HG03139 (cell line): ENCODE results near the gene SNHG17.
"Not testable (repeated sequence)": the region's sequence is repeated elsewhere in the genome, so short reads cannot be mapped to it uniquely, and the experiment has no call there.

ENCODE experiments used
- ATAC-seq: cut with Tn5 transposase; IDR thresholded peaks from one replicate; pipeline ENCODE4 v1.9.1; 2021; ENCODE audit not compliant: unreplicated experiment

Gene SNHG17

DNA sequence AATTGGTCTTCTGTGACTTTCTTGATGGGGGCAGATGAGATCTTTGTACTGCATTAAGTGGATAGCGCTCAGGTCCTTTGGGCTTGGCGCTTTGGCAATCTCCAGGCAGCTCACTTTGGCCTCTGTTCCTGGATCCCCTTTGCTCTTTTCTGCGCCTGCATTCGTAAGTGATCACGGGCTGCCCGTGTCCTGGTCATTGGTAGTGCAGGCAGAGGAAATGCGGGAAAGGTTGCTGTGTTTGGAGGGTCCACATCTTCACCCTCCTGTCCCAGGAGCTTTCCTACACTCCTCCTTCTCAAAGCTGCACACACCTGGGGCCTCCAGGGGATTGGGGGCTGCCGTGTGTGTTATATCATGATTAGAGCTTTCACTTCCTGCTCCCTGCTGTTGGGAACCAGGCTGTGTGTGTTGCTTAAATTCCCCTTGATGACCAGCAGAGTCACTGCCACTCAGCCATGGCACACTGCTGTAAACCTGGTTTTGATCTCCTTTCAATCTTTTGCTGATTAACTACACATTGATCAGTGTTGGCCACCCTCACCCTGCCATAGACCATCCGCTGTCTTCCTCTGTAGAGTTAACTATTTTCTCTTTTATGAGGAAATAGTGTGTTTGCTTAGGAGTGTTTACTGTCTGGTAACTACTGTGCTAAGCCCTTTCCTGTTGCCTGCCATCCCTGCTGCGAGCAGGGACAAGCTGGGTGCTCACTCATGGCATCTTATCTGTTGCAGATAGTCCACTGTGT, 13.0 kb upstream of the SNHG17 start:
- no peak for ATAC-seq

DNA sequence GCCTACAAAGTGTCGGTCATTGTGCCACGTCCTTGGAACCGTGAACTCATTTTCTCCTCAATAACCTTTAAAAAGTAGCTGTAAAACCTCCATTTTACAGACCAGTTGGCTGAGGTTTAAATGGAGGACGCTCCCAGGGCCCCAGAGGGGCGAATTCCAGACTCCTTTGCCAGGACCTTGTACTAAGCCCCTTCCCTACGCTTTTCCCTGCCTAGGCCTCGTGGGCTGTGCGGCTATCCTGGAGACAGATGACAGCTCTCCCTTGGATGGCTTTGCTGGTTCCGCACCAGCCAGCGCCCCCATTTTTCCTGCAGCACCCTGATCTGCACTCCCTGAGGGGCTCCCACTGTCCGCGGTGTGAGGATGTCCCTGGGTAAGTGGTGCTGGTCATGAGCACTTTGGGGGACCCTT, 12.1 kb upstream of the SNHG17 start:
- no peak for ATAC-seq

DNA sequence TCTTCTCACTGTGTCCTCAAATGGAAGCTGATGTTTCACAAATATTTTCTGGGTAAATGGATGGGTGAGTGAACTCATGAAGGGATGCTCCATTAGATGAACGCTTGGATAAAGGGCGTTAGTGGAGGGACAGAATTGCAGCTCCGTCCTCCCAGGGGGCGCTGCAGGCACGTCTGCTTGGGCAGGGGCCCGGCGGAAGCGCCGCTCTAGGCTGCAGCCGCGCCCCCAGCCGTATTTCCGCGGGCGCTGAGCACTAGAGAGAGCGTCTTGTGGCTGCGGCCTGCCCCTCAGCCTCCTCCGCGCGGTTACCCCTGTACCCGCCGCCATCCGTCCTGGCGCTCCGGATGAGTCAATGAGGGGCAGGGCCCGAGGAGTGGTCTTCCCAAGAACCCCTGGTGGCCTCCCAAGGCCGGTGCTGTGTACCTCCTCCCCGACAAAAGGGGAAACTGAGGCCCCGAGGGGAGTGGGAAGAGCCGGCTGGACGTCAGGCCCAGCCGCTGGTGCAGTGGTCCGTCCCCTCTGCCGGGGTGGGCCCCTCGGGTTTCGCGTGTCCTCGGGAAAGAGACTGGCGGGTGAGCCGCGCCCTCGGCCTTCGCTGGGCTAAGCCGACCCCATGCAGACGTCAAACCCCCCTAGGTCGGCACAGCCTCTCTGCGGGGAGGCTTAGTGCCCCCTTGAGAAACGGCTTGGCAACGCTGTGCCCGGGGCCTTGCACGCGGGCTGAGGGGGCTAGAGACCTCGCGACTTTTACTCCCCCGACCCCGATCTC, 11.5 kb upstream of the SNHG17 start:
- peak; percentile 79 for ATAC-seq

DNA sequence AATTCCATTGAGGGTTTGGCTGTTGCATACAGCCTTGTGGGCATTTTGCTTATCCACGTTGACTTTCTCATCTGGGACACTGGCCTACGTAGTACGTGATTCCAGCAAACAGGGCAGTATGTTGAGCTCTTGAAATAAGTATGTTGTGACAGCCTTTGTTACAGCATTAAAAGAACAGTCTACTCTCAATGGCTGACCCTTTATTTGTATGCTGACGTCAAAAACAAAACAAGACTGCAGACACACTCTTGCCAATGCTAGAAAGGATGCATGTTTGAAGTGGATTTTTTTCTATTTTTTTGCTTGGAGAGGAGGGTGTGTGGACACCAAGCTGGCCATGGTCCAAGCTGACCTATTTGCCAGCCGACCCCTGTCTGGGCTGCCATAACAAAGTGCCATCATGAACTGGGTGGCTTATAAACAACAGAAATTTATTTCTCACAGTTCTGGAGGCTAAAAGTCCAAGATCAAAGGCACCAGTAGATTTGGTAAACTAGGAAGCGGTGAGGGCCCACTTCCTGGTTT, 10.8 kb upstream of the SNHG17 start:
- ATAC-seq: no peak

GRCh38 chr20:38445381-38445796, 10.3 kb upstream of the SNHG17 start:
- no peak for ATAC-seq

DNA sequence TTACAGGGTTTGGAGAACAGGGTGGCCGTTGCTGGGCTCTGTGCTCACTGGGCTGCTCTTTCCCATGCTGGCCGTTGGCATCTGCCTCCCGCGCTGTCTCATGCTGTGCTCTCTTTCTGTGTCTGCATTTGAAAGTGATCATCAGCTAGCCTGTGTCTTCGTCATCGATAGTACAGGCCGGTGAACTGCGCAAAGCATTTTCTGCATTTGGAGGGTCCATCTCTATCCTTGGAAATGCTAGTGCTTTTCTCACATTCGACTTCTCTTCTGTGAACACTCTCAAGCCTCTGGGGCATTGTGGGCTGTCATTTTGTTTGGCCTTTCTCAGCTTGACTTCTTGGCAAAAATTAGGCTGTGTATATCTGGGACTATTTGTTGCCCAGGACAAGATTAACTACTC, 6.8 kb upstream of the SNHG17 start:
- ATAC-seq: no peak

- ATAC-seq: not testable (repeated sequence)
These were observed 6.0 kb upstream of the SNHG17 start for GRCh38 chr20:38441110-38441509.

- ATAC-seq: no peak
These were observed 2.7 kb upstream of the SNHG17 start for GRCh38 chr20:38437796-38438195.

- no peak for ATAC-seq
These were observed 419 bp upstream of the SNHG17 start for GRCh38 chr20:38435555-38435939.

DNA sequence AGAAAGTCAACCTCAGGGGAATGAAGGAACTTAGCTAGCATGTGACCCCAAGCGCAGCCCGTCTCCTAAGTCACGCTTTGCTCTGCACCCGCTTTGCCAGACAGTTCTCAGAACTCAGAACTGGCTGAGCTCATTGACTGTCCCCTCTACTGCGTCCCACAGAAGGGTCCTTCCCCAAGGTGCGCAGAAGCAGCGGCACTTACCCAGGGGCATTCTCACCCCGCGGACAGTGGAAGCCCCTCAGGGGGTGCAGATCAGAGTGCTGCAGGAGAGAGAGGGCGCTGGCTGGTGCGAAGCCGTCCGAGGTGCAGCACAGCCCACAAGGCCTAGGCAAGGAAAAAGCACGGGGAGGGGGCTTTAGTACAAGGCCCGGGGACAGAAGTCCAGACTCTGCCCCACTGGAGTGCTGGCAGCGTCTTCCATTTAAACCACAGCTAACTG, 807 bp downstream of the SNHG17 start:
- no peak for ATAC-seq

- ATAC-seq: no peak
These were observed 1.7 kb downstream of the SNHG17 start for GRCh38 chr20:38433304-38433972.

DNA sequence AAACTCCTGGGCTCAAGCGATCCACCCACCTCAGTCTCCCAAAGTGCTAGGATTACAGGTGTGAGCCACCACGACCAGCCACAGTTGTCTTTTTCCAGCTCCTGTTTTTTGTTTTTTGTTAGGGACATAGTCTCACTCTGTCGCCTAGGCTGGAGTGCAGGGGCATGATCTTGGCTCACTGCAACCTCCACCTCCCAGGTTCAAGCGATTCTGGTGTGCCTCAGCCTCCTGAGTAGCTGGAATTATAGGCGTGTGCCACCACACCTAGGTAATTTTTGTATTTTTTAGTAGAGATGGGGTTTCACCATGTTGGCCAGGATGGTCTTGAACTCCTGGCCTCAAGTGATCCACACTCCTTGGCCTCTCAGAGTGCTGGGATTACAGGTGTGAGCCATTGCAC, 2.3 kb downstream of the SNHG17 start:
- ATAC-seq: not testable (repeated sequence)

DNA sequence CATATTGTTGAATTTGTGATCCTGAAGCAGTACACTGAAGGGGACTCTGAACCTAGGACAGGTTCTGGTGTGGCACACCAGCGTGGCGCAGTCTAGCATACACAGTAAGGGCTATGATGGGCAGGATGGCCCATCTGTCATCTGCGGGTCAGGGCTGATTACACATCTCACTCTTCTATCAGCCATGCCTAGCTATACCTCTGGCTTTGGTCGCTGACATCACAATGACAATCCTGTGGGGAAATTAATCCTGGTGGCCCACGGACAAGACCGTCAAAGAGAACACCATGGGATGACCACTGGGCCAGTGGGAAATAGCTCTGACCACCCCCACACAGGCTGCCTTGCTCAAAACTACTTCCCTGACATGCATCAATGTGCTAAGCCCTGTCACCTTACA, 2.8 kb downstream of the SNHG17 start:
- ATAC-seq: no peak

DNA sequence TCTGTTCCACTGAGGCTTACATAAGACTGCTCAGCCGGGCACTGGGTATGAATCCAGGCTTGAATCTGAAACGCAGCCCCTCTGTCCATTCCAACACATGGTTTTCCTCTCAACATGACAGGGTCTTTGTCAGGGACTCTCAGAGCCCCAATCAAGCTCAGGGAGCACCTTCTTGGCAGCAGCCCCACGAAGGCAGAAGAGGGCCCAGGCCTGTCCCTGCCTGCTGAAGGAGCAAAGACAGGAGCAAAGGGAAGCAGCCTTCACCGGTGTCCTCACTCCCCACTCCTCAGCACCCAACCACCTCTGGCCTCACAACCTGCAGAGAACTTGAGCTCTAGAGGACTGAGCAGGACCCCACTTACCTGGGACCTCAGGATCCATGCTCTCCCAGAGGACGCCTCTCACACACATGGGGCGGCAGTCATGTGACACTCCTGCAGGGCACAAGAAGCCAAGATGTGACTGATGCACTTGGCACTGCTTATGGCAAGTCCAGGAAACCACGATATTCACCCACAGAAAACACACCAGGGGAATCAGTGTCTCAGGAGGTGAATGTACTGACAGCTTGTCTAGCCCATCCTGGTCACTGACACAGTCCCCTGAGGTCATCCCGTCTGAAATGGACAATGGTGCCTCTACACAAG, 4.3 kb downstream of the SNHG17 start:
- no peak for ATAC-seq

DNA sequence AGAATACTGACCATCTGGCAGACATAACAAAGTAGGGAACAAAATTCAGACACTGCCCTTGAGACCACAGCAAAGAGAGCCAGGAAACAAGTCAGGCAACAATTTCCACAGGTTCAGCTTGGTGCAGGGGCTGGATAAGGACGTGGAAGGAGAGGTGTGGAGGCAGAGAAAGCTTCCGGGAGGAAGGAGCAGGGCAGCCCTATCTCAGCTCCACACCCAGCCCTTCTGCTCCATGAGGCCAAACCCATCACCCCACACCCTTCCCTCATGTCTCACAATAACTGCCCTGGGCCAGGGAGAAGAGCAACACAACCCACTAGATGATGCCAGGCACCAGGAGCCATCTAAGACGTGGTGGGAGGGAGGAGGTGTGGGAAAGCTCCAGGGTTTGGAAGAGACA, 5.8 kb downstream of the SNHG17 start:
- no peak for ATAC-seq

- no peak for ATAC-seq
These were observed 6.3 kb downstream of the SNHG17 start for GRCh38 chr20:38428800-38429199.

DNA sequence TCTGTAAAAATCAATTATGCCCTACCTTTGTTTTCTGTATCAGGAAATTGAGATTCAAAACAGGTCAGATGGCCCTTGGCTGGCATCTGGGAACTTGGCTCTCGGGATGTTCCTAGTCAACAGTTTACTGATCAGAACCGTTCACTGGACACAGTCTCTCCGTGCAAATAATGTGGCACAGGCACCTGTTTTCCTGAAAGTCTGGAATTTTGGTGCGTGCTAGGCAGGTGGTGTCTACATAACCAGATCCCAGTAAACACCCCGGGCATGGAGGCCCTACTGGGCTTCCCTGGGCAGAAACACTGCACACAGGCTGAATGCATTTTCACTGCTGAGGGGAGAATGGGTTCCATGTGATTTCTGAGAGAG, 7.5 kb downstream of the SNHG17 start:
- no peak for ATAC-seq

DNA sequence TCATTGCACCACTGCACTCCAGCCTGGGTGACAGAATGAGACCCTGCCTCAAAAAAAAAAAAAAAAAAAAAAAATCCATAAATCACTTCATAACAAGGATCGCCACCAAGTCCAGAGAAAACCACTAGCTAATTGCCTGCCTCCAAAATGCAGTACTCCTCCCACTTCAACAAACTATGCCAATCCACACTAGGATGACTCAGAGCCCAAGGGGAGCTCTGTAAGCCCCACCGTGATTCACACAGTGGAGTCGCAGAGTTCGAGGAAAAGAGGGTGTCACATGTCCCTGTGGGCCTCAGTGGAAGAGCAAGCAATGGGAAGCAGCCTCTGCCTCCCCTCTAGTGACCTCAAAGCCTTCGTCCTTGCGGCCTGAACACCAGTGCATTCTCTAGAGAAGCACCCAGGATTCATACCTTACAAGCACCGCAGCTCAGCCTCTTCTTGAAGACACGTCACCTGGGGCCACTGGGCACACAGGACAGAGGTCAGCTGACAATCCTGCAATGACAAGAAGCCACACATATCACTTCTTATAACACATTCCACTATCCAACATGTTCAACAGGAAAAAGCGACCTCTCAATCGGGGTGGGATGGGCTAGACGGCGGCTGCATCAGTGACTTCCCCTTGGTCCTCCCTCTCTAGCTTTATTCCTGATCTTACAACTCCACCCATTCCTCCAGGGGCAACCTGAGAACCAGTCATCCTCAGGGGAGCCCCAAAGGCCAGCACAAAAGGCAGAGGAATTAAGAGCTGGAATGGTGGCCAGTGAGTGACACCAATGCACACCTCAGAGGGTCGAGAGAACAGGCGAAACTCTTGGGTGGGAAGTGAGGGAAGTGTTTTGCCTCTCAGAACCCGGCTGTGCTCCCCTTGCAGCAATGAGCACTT, 8.9 kb downstream of the SNHG17 start:
- no peak for ATAC-seq

DNA sequence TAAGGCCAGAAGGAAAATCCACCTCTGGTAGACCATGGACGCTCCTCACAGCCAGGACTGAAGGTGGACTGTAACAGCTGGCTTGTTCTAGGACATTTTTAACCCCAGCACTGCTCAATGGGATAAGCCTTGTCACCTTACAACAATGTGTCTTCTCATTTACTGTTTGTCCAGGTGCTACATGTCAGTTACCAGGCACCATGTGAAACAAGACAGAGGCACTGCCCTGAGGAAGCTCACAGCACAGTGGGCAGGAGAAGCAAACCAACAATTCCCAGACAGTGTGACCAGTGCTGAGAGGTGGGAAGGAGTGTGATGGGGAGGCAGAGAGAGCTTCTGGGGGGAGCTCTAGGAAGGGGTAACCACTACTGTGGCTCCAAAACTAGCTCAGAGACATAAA, 10.7 kb downstream of the SNHG17 start:
- no peak for ATAC-seq

GRCh38 chr20:38423541-38423940, 11.6 kb downstream of the SNHG17 start:
- no peak for ATAC-seq
